K562 treated with DMSO at 1 percent for 4 hours (cell line): Measurements from ENCODE around the gene ZNF141. TPM values are rescaled to one million over a fixed set of nuclear protein-coding genes. Genes with fewer than 3 reads are reported as not detected.

Source experiments
- total RNA-seq: library from RNA; unstranded; fragments of 300-600 nt; gene quantifications from 2 replicates; pipeline ENCODE4 v1.2.3, GENCODE V29; 2022; ENCODE audit not compliant: insufficient read depth

The ZNF141 gene
- total RNA-seq = not detected in 2 replicates

GRCh38 chr4:337143-337931, at the start of gene ZNF141:
TSS of gene ZNF141 (plus strand) at chr4:337814. CDS start at chr4:337984, 170 bp downstream.

GRCh38 chr4:304969-305680, 32.5 kb upstream of the ZNF141 start, which contains the start of gene ZNF732:
TSS of gene ZNF732 (minus strand) at chr4:305474. CDS start at chr4:305310, 164 bp downstream.

Other genes with a start within 250 kb of the ZNF141 start
- 3.2 and 3.4 TPM in 2 replicates for gene ZNF718, start 213.3 kb upstream of the ZNF141 start, total RNA-seq
- gene ZNF732, start 32.3 kb upstream of the ZNF141 start, total RNA-seq = not detected in 2 replicates
- gene ZNF721, start 161.3 kb downstream of the ZNF141 start, total RNA-seq = 5.8 and 15.2 TPM in 2 replicates
- gene PIGG, start 161.4 kb downstream of the ZNF141 start, total RNA-seq = 23.1 and 26.9 TPM in 2 replicates
- gene TMEM271, start 238.5 kb downstream of the ZNF141 start, total RNA-seq = not detected in 2 replicates